ENCODE results near the gene ANXA5.
"Not testable (repeated sequence)": the region's sequence is repeated elsewhere in the genome, so short reads cannot be mapped to it uniquely, and the experiment has no call there.

ANXA5 gene

GRCh38 chr4:121676345-121677075 is 20.3 kb downstream of the ANXA5 start:
- DNase-seq = no peak

GRCh38 chr4:121675715-121676114 is 21.1 kb downstream of the ANXA5 start:
- no peak for DNase-seq

DNA sequence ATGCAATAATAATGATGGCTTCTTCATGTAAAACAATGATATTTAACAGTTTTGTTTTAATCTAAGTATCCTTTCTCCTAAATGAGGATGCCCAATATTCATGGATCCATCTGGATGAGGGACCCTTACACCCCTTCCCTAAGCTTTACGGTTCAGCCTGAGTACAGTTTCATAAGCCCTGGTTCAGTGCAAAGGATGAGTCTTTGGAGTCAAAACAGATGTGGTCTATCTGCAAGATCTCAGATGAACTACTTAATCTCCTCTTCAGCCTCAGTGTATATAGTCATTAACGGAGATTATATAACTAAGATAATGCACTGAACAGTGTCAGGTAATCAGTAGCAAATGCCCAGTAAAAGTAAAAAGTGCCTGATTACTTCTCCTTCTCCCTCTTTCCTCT is 22.1 kb downstream of the ANXA5 start:
- DNase-seq = no peak

DNA sequence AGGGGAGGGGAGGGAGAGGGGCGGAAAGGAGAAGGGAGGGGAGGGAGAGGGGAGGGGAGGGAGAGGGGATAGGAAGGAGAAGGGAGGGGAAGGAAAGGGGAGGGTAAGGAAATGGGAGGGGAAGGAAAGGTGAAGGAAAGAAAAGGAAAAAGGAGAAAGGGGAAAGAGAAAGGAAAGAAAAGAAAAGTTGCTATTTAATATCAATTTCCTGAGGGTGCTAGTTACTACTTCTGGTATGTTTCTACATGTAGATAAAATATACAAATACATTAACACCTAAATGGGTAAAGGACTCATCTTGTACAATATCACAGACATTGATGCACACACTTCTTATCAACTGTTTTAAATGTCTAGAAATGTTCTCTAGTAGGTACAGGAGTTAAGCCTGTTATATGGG is 22.6 kb downstream of the ANXA5 start:
- DNase-seq = no peak

DNA sequence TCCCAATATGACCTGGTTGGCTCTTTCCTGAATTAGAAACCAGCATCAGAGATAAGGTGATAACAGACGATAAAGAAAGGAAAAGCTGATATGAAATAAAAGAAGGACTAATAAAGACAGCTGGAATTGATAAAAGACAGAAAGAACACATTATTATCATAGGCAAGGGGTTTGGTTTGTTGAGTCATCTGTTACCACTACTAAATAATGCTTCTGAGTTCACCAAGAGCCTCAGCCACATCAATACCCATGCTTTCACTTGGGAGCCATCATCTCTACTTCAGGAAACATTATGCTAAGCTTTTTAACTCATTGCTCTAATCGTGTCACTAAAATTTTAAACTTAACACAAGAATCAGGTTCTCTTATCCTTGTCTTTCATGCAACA is 27.6 kb downstream of the ANXA5 start:
- no peak for DNase-seq

- DNase-seq = no peak
Observed at GRCh38 chr4:121668368-121669162, 28.2 kb downstream of the ANXA5 start.

DNA sequence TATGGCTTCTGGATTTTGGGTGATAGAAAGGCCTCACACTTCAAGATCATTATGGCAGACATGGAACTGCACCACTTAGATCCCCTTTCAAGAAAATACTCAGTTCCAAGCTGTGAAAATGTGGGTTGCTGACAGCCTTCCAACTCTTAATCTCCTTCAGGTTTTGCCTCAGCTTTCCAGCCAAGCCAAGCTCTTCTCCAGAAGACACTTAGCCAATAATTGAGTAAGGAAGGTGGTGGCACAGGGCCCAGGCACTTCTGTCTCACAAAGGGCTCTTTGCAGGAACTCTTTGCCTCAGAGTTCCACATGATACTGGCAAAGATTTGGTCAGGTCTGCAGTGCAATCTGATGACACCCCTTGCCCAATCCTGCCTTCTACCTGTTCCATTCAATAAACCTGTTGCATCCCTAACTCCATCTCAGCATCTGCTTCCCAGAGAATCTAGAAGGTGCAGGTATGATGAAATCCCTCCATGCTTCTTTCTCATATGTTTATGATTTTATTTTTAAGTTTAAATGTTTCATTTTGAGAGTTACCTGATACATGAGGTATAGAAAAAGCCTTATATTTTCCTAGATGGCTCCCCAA is 30.6 kb downstream of the ANXA5 start:
- DNase-seq = no peak

- DNase-seq = no peak
Observed at GRCh38 chr4:121665371-121665770, 31.4 kb downstream of the ANXA5 start.

DNA sequence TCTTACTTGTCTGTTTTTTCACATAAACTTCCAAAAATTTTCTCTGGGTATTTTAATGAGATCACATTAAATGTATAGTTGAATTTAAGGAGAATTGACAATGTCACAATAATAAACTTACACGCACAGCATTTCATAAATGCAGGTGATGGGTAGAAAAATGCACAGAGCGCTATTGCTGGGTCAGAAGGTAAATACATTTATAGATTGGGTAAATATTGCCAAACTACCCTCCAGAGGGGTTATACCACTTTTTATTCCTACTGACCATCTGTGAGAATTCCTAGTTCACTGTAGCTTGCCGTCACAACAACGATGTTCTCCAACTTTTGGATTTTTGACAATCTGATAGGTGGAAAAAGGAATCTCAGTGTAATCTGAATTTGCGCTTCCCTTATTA is 34.6 kb downstream of the ANXA5 start:
- DNase-seq = no peak

DNA sequence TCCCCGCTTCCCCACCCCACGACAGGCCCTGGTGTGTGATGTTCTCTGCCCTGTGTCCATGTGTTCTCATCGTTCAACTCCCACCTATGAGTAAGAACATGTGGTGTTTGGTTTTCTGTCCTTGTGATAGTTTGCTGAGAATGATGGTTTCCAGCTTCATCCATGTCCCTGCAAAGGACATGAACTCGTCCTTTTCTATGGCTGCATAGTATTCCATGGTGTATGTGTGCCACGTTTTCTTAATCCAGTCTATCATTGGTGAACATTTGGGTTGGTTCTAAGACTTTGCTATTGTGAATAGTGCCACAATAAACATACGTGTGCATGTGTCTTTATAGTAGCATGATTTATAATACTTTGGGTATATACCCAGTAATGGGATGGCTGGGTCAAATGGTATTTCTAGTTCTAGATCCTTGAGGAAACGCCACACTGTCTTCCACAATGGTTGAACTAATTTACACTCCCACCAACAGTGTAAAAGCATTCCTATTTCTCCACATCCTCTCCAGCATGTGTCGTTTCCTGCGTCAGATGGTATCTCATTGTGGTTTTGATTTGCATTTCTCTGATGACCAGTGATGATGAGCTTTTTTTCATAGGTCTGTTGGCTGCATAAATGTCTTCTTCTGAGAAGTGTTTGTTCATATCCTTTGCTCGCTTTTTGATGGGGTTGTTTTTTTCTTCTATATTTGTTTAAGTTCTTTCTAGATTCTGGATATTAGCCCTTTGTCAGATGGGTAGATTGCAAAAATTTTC is 36.4 kb downstream of the ANXA5 start:
- DNase-seq = not testable (repeated sequence)

DNA sequence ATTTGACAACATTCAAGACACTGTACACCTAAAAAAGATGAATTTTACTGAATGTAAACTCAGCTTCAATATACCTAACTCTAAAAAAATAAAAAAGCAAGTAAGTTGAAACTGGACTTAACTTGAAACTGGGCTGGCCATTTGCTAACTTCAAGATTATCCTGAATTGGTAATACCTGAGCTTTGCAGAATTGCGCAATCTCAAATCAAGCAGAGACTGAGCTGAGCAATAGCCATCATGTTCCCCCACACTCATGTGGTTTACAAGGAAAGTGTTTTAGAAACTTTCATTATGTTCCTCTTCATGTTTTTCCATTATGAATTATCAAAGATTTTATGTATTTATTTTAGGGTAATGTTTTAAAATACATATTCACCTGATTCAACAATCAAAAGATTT is 38.7 kb downstream of the ANXA5 start:
- no peak for DNase-seq

- peak; percentile 32 for DNase-seq
Observed at GRCh38 chr4:121656269-121656641, 40.5 kb downstream of the ANXA5 start.

DNA sequence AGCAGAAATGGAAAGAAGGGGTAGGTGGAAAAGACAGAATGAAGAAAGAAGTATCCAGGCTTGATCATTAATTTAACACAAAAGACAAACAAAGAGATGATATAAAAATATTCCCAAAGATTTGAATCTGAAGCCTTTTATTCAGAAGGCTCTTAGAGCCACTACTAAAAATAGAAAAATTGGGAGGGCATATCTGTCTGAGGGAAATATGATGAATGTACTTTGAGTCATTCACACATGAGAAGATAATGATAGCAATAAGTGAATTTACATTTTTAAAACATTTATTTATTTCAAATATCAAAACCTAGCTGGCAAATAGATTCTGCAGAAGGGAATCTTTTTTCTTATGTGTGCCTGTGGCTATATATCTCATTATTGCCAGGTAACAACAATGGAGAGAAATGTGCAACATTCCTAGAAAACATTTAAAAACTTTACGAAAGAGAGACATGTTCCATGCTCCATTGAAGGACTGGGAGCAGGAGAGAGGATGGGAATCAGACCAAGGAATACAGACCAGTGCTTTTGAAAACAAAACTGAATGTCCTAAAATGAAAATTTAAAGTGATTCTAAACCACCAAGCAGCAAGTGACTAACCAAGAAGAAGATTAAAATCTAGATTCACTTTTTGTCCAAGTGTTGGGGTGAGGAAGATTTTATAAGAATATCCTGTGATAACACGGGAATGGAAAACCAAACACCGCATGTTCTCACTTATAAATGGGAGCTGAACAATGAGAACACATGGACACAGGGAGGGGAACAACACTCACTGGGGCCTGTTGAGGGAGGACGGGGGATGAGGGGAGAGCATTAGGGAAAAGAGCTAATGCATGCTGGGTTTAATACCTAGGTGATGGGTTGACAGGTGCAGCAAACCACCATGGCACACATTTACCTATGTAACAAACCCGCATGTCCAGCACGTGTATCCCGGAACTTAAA is 41.2 kb downstream of the ANXA5 start:
- no peak for DNase-seq

DNA sequence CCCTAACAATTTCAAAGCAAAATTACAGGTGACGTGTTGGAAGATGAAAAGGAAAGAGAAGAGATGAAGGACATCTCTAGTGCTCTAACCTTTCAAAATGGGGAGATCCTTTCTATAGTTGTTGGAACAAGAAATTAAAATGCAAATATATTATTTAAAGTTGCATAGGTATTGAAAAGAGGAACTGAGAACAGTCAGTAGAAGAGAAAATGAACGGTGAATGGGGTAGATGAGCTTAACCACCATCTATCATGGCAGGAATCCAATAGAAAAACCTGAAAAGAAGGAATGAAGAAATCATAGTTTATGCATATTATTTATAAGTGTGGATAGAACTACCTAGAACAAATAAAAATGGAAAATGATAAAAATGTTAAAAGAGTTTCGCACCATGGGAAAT is 42.0 kb downstream of the ANXA5 start:
- DNase-seq = no peak

- no peak for DNase-seq
Observed at GRCh38 chr4:121653986-121654385, 42.8 kb downstream of the ANXA5 start.

GRCh38 chr4:121653214-121653613 is 43.6 kb downstream of the ANXA5 start:
- no peak for DNase-seq

- DNase-seq = no peak
Observed at GRCh38 chr4:121651597-121651996, 45.2 kb downstream of the ANXA5 start.

DNA sequence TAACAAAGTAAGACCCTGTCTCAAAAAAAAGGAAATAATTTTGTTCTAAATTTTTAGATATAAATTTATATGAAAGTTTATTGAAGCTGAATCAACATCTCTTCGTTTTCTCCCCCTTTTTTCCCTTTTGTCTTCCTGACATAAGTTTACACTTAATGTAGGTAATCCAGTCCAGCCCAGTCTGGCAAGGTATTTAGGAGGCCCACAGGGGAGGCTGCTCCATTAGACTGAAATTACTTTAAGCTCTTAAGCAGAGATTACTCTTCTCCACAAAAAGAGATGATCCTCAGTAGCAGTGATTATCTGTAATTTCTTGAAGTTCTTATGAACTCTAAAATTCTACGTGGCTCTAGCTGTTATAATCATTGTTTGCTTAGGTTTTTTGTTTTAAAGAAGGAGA is 46.0 kb downstream of the ANXA5 start:
- DNase-seq = no peak

DNA sequence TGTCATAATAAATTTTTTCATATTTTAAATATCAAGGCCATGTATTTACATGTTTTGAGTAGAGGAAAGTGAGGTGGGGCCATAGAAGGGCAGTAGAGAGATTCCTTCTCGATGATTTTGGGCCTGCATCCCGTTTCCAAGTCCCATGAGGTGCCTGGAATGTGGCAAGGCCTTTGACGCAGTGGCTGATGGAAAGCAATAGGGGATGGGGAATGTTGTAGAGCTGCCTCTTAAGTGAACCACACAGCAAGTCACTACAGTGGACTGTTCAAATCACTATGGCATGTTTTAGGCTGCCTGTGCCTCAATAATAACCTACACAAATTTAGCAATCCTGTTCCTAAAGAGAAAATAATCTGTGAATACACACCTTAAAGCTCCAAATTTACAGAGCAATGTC is 48.3 kb downstream of the ANXA5 start:
- no peak for DNase-seq

DNA sequence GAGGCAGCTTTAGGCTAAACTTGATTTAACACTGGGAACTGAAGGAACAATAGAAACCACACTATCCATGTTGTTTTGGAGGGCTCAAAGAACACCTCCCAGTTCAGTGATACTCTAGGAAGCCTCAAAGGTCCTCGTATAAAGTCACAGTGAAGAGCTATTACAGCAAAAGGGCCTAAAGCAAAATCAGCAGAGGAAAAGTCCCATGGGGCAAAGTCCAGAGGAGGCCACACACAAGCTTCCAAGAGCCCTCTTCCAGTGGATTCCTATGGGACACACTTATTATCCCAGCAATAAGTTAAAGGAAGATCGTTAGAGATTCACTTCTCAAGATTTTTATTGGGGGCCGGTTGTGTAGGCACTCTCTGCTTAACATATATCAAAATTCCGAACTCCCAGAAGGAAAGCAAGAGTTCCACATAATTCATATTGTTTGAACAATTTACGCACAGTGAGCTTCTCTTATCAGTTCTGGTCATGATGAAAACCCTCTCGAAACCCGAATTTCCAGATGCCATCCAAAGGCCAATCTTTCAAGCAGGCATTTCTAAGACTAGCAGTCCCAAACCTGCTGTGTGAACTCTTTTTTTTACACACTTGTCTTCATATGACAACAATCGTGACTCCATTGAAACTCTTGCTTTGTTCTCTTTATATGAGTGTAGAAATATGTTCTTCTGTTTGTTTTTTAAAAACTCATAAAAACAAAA is 53.7 kb downstream of the ANXA5 start:
- no peak for DNase-seq

- DNase-seq = no peak
Observed at GRCh38 chr4:121642292-121642691, 54.5 kb downstream of the ANXA5 start.

DNA sequence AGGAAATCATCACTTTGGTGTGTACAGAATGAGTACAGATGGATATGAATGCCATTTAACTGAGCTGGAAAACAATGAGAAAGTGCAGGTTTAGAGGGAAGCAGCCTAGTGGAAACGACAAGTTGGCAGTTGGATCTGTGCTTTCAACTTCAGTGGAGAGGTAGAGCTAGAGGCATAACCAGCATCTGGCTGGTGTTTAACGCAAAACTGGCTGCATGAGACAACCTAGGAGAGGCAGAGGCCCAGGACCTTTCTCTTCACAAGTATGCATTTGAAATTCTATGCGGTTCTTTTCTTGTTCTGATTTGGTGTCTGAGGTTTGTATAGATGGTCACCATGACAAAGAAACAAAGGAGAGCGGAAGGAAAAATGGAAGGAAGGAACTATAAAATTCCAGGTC is 63.1 kb downstream of the ANXA5 start:
- no peak for DNase-seq

All from activated CD4-positive, alpha-beta T cell treated with anti-CD3 and anti-CD28 coated beads, Interleukin-2, Interleukin-6, amounts not matched to agents 100 ng/mL and 50 ng/mL, durations not matched to agents 16 hours and 8 hours (primary cell).